ENCODE results near the gene RAD18. TPM values are rescaled to one million over a fixed set of nuclear protein-coding genes. Genes with fewer than 3 reads are reported as not detected.

Gene RAD18
- total RNA-seq, 1 donor from 2014 or later, result 10.0 TPM

DNA sequence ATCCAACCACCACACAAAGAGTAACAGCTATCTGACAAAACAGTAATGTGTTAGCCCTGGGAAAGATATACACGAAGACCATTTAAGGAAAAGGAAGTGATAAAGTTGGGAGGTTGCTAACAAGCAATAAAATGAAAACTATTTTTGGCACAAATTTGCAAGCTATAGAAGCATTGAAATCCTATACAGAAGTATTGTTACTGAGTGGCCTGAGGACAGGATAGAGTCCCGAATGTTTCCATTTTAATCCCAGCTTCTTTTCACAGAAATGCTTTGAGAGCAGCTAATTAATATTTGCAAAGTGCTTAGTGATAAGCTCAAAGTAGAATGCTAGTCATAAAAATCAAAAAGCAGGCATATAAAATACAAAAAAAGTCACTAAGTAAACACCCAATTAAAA lies 51.5 kb downstream of the RAD18 start:
- no peak for DNase-seq (ENCODE audit: low read depth)
- no peak overlapping the region for H3K4me3 ChIP-seq (ENCODE audit: low read depth, low read length)
- TF ChIP-seq, protein P1, sequence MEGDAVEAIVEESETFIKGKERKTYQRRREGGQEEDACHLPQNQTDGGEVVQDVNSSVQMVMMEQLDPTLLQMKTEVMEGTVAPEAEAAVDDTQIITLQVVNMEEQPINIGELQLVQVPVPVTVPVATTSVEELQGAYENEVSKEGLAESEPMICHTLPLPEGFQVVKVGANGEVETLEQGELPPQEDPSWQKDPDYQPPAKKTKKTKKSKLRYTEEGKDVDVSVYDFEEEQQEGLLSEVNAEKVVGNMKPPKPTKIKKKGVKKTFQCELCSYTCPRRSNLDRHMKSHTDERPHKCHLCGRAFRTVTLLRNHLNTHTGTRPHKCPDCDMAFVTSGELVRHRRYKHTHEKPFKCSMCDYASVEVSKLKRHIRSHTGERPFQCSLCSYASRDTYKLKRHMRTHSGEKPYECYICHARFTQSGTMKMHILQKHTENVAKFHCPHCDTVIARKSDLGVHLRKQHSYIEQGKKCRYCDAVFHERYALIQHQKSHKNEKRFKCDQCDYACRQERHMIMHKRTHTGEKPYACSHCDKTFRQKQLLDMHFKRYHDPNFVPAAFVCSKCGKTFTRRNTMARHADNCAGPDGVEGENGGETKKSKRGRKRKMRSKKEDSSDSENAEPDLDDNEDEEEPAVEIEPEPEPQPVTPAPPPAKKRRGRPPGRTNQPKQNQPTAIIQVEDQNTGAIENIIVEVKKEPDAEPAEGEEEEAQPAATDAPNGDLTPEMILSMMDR (conservative IDR thresholded peaks at IDR 0.05; ENCODE audit: low read depth, low read length), result no peak

DNA sequence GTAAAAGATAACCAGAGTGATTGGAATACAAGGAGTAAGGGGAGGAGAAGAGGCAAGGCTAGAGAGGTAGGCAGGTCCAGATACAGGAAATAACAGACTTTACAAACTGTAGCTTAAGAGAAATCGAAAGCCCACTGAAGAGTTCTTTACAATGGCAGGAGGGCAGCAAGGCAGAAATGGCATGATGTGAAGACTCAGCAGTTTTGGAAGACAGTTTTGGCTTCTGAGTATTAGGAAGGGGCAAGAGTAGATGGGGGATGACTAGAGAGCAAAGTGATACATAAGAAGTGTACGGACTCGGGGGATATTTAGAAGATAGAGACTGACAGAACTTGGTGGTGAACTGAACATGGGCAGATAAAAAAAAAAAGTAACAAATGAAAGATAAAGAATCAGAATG lies 54.1 kb downstream of the RAD18 start:
- no peak for DNase-seq (ENCODE audit: low read depth)
- H3K4me3 ChIP-seq (ENCODE audit: low read depth, low read length), result no peak overlapping the region
- TF ChIP-seq, protein P1 (conservative IDR thresholded peaks at IDR 0.05; ENCODE audit: low read depth, low read length), result no peak

DNA sequence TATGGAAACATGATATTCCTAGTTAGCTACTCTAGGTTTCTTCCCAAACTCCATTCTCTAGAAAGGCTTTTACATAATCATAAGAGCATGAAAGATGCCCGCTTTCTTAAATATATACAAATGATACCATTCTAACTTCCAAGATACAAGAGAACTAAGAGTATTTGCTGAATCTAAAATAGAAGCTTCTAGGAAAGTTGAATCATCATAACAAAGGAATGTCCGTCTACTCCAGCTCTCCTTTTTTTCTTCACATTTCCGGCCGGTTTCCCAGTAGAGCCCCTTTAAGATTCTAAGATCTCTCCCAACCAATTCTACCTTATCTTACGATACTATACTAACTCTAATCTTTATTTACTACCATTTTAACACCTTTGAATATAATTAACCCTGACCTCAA lies 60.1 kb downstream of the RAD18 start:
- no peak overlapping the region for H3K4me3 ChIP-seq (ENCODE audit: low read depth, low read length)
- TF ChIP-seq, protein P1 (conservative IDR thresholded peaks at IDR 0.05; ENCODE audit: low read depth, low read length), result no peak
- DNase-seq (ENCODE audit: low read depth), result no peak

DNA sequence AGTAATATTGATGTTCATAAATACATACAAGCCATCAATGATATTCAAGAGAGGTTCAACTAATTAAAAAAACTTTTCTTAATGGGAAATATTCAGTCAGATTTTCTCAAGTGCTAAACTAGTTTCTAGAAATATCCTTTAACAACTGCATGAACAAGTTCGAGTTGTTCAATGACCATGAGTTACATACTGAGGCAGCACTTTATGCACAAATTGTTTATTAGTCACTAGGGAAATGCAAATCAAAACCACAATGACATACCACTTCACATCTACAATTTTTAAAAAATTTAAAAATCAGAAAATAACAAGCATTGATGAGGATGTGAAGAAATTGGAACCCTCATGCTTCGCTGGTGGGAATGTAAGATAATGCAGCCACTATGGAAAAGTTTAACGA lies 62.4 kb downstream of the RAD18 start:
- no peak overlapping the region for H3K4me3 ChIP-seq (ENCODE audit: low read depth, low read length)
- TF ChIP-seq, protein P1 (conservative IDR thresholded peaks at IDR 0.05; ENCODE audit: low read depth, low read length), result no peak
- DNase-seq (ENCODE audit: low read depth), result no peak

DNA sequence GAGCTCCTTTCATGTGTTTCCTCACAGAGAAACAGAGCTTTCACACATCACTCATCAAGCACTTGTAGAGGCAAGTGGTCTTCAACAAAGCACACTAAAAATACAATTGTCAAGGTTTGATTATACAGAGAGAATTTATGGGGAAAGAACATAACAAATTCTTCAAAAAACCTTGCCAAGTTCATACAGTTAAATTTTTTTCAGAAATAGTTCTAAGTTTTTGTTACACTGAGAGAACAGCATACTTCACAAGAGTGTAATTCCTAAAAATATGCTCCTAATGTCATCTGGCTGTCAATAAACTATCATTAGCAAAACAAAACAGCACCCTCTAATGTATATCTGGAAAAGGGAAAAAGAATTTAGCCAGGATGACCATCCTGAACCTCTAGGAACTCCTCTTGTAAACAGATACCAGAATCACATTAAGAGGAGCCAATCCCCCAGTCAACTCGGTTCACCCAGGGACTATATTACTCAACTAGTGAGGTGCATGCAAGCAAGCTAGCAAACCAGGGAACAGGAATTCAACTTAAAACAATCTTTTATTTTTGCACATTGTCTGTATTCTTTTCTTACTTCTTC lies 63.3 kb downstream of the RAD18 start:
- DNase-seq (ENCODE audit: low read depth), result no peak
- H3K4me3 ChIP-seq (ENCODE audit: low read depth, low read length), result no peak overlapping the region

DNA sequence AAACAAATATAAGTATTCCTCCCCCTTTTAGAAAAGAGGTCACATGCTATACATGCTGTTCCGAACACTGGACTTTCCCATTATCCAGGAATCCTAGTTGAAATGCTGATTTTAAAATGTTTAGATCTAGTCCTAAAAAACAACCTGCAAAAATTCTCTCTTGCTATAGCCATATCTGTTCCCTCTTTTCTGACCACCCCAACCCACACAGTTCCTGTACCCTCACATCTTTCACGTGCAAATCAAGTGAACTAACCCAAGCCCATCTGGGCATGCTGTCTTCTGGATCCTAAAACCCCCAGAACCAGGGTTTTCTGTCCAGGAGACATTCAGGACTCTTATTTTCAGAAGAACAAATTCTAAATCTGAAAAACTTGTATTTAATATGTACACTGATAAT lies 67.4 kb downstream of the RAD18 start:
- TF ChIP-seq, protein P1 (conservative IDR thresholded peaks at IDR 0.05; ENCODE audit: low read depth, low read length), result no peak
- DNase-seq (ENCODE audit: low read depth), result no peak
- no peak overlapping the region for H3K4me3 ChIP-seq (ENCODE audit: low read depth, low read length)

More for the DNA sequence above, 63.3 kb downstream of the RAD18 start:
- TF ChIP-seq, protein P1 (conservative IDR thresholded peaks at IDR 0.05; ENCODE audit: low read depth, low read length), result no peak

DNA sequence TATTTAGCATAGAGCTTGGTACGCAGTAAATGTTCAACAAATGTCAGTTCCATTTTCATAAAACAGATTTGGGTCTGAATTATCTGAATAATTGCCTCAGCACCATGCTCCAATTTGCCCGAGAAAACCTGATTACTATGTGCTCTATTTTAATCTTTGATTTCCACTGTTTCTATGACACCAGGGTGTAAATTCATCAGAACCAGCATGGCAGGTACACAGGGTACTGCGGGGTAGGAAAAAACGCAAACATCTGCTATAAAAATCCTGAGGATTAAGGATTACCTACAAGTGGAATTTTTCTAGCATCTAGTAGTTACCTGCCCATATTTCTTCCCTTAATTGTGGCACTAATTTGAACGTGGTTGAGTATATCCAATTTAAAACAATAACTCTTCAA lies 70.3 kb downstream of the RAD18 start:
- no peak overlapping the region for H3K4me3 ChIP-seq (ENCODE audit: low read depth, low read length)
- TF ChIP-seq, protein P1 (conservative IDR thresholded peaks at IDR 0.05; ENCODE audit: low read depth, low read length), result no peak
- no peak for DNase-seq (ENCODE audit: low read depth)

Data from epithelial cell of proximal tubule (primary cell).